ENCODE measurements around the gene CDK5R2.

CDK5R2 gene

DNA sequence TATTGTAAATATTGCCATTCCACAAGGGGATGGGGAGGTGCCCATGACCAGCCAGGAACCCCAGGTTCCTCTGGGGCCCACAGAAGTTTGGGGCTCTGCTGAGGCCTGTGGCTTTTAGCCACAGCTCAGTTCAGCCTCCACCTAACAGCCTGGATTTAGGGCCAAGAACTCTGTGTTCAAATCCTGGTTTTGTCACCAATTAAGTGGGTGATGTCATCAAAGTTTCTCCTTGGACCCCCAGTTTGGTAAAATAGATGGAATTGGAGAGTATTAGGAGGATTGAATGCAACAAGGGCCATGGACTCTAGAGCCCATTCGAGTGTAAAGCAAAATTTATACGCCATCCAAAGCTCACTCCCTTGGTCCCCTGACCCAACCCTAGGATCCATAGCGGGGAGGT, 28.7 kb downstream of the CDK5R2 start:
- DNase-seq (ENCODE audit: low read depth in 2 of 2): no peak

DNA sequence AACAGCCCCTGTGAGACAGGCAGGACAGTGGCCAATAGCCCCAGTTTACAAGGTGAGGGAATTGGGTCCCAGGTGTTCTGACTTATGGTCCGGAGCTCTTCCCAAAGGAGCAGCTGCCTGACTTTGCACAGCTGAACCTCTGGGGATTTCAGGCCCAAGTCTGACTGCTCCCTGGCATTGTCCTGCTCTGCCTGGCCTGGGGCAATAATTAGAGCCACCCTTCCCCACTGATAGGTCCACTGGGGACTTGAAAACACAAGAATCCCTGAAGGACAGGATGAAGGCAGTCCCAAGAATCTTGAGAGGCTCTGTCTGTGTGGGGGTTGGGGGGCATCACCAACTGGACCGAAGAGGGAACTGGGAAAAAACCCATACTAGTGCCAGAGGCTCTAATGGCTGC, 29.2 kb downstream of the CDK5R2 start:
- no peak for DNase-seq (ENCODE audit: low read depth in 2 of 2)

DNA sequence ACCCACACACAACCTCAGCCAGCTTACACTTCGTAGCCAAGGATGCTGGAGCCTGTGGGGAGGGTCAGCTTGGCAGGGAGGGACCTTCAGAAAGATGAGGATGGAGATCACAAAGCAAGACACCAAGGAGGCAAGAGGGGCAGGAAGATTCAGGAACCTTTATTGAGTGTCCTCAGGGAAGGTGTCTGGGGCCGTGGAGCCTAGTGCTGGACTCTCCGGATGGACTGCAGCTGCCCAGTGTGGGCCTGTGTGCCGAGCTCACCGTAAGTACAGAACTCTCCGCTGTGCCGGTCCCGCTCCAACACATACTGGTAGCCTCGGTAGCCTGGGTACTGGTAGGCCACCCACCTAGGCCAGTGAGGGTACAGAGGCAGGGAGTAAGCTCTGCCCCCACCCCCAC, 30.6 kb downstream of the CDK5R2 start:
- DNase-seq (ENCODE audit: low read depth in 2 of 2): no peak

DNA sequence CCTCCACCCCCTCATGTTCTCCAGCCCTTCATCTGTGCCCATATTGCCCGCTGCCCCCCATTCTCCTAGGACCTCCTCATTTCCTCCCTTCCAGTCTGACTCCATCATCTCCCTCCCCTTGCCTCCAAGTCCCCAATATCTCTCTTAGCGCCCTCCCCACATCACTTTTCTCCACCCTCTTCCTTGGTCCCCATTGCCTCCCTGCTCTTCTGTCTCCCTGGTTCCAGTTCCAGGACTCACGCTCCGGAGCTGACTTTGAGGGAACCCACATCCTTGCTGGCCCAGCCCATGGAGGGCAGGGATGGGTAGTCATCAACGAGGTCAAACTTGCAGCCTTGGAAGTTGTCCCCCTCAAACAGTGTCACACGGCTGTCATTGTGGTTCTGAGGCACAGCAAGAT, 31.1 kb downstream of the CDK5R2 start:
- no peak for DNase-seq (ENCODE audit: low read depth in 2 of 2)

DNA sequence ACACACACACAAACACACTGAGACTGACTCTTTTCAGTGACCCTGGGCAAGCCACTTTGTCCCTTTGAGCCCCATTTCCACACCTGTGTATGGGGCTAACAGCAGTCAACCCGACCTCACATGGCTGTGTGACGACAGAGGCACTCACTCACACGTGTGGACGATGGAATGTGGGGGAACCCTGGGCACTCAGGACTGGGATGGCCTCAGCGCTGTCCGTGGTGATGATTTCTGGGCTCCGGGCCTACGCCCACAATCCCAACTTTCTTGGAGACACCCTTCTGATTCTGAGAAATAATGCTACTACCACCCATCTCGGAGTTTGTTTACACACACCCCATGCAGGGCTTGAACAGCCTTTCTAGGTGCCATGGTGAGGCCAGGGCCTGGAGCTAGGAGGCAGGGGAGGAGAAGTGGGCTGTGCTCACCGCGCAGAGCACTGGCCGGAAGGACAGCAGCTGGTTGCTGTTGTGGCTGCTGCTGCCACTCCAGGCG, 32.3 kb downstream of the CDK5R2 start:
- DNase-seq (ENCODE audit: low read depth in 2 of 2): no peak

DNA sequence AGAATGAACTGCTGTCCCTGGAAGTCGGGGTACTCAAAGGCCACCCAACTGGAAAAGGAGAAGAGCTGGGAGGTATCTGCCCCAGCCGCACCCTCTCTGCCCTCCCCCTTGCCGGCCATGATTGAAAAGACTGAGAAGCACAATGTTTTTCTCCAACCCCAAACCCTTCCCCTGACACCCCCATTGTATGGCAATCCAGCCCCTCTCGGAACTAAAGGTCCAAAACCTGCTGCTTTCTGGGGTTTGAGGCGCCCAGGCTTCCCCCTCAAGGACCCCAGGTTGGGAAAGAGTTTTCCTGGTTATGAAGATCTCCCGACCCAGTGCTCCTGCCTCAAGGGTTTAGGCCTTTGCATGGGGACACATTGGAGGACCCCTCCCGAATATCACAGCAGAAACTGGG, 32.7 kb downstream of the CDK5R2 start:
- DNase-seq (ENCODE audit: low read depth in 2 of 2): no peak

DNA sequence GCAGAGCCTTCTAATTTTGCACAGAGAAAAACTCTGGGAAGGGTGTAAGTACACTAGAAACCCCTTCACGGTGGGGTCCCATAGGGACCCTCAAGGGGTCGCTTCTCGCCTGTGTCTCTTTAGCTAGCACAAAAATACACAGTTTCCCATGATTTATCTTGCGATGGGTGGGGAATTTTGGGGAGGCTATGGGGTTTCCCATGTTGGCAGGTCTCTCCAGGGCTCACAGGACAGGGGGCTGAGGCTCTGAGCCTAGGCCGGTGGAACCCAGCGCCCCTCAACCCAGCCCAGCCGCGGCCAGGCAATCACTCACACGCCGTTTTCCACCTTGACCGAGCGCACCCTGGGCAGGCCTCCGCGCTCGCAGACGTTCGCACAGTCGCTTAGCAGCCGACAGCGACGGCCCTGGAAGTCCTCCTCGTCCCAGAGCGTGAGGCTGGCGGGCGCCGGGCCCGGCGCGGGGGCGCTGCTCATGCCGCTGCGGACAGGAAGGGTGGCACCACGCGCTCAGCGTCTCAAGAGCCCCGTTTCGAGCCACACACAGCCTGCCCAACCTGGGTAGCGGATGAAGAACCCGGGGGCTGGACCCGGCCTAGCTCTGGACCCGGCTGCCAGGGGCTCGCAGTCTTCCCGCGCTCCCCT, 33.4 kb downstream of the CDK5R2 start:
- DNase-seq (ENCODE audit: low read depth in 2 of 2): no peak

DNA sequence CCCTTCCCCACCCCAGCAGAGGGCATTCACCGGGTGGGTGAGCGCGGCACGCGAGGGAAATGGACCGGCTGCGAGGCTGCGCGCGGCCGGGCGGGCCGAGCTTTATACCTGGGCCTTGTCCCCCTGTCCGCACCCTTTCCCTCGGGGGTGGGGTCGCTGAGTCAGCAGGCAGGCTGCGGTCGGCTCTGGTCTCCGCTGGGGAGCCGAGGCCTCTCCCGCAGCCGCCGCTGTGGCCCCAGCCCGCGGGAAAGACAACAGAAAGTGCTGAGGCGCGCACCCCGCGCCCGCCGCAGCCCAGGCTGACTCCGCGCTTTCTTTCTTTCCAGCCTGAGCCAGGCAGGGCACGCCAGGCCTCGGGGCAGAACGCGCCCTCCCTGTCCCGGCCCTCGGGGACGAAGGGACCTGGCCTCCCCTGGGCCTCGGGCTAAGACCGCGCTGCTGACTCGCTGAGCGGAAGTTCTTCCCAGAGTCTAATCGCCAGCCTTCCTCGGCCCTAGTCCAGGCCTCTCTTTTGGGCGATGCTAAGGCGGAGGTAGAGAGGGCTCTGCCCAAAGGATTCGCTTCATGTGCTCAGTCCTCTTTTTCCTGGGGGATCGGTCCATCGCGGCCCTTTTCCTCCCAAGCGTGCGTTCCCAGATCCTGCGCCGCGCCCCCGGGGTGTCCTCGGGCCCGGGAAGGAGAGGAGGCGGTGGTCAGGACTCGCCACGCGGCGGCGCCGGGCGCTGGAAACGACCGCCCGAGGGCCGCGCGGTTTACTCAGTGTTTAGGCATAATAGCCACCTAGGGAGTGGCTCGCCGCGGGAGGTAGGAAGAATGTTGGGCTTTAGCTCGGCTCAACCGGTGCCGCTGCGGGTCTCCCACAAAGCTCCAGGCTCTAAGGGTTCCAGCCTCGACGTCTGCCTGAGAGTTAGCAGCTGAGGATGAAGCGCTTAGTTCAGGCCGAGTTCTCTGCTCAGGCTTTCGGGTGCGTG, 34.2 kb downstream of the CDK5R2 start, which contains the start of gene CRYBA2:
Gene CRYBA2, minus strand, starts transcription at position 78 of the 971 bp plus-strand sequence. CDS start 246 bp downstream, outside the sequence.
- no peak for DNase-seq (ENCODE audit: low read depth in 2 of 2)

DNA sequence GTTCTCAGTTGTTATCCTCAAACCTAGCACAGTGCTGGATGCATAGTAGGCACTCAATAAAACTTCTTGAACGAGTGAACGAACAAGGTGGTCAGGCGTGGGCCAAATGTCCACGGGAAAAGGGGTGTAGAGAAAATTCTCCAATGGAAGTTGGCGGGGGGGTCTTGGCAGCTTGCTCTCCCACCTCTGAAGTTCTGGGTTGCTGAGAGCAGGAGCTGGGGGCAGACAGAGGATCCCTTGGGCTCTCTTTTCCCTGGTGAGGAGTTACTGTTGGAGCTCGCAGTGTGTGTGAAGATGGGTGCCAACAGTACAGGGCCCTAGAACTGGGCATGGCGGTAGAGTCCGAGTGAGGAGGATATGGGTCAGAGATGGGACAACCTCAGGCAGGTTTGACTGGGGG, 36.1 kb downstream of the CDK5R2 start:
- DNase-seq (ENCODE audit: low read depth in 2 of 2): no peak

DNA sequence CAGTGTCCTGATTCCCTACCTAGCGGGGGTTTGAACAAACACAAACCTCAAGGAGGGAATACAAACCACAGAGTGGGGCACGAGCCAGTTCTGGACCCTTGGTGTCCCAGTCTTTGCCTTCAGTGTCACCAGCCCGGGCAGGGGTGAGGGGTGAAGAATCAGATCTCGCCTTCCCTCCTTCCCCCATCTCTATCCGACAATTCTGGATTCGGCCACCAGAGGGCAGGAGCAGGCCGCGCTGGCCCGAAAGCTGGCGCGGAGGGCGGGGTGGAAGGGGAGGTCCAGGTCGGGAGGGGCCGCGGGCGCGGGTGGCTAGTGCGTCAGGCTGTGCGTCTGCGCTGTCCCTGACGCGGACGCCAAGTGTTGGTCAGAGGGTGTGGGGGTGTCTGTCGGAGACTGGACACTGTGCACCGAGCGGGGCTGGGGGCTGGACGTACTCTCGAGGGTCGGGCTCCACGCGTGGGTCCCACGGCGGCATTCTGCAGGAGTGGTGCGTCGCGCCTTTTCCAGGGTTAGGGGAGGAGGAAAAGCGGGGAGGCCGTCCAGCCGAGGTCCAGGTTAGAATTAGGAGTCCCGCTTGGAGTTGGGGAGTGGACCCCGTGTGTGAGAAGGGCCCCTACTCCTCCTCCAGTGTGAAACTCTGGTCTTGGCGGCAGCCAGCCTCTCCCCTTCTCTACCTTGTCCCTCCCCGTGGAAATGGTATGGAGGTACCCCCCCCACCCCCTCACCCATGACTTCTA, 36.7 kb downstream of the CDK5R2 start:
- DNase-seq (ENCODE audit: low read depth in 2 of 2): peak; percentile 57 to 83

DNA sequence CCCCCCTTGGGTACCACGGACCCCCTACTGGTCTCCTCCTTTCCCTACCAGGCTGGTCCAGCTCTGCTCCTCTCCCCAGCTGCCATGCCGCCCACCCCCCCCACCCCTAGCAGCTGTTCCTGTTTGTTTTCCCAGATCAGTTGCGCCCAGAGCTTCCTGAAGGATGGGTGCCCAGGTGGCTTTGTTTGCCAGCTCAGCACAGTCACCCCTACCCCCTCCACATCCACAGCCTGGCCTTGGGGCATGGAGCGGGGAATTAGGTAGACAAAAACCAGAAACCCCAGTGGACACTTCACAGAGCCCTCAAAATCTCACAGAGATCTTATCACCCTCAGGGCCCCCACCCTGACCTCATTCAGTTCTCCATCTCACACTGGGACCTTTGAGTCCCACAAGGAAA, 37.5 kb downstream of the CDK5R2 start:
- no peak for DNase-seq (ENCODE audit: low read depth in 2 of 2)

DNA sequence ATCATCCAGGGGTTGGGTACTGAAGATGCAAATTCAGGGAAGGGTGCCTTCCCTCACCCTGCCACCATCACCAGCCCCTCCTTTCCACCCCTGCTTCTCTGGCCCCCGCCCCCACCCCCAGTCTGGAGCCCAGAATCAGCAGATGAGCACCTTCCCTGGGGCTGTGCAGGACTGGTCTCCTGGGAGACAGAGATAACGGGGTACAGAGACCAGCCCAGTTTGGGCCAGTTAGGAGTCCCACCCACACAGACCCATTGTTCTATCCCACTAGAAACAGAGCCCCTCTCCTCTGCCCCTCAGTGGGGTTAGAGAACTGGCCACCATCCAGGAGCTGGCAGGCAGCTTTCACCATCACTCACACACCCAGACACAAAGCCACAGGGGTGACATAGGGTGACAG, 38.3 kb downstream of the CDK5R2 start:
- DNase-seq (ENCODE audit: low read depth in 2 of 2): no peak

DNA sequence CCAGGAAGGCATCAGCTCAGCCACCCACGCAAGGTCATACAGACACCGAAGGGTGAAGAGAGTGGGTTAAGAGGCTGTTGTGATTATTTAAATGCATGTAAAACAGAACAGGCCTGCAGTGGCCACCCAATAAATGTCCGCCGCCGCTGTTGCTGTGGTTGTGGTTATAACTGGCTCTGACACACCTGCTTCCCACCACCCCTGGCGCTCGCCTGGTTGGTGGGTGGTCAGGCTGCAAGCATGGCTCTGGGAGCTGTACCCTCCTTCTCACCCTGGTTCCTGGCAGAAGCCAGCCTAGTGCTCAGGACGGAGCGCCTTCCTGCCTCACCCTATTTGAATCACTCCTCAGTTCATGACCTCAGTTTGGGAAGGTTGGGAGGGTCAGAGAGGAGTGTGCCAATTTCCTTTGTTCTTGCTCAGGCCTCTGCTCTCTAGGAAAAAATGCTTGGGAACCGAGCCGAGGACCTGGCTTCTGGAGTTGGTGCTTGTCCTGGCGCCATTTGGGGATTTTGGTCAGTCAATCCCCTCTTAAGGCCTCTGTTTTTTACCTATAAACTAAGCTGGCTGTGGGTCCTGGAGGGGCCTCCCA, 39.0 kb downstream of the CDK5R2 start:
- DNase-seq (ENCODE audit: low read depth in 2 of 2): no peak

DNA sequence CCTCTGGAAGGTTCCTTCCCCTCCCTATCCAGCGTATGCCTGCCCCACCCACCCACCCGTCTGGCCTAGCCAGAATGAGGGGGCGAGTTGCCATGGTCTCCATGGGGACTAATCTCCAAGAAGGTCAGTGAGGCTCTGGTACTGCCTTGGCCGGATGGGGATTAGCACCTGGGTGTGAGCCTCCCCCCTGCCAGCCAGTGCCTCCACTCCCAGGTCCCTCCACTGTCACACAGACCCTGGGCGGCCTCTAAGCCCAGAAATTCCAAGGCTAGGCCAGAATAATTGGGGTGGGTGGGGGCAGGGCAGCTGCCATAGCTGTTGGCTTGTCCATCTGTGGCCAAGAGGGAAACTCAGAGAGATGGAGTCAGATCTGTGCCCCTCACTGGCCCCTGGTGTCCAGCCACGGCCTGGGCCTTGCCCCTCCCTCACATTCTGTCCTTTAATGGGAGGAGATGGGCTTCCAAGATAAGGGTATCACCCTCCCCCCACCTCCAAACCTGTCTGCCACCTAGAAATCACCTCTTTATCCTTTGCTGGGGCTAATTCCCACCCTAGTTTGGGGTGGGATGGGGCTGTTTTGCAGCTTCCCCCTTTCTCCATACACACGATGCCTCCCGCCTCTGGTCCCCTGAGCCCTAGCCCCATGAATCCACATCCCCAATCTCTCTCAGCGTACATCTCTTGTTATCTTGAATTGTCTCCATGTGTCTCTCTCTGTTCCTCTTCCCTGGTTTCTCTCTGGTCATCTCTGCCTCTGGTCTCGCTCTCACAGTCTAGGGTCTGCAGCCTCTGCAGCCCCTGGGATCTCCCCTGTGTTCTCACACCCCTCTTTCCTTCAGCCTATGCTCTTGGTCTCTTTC, 39.8 kb downstream of the CDK5R2 start:
- DNase-seq (ENCODE audit: low read depth in 2 of 2): no peak

DNA sequence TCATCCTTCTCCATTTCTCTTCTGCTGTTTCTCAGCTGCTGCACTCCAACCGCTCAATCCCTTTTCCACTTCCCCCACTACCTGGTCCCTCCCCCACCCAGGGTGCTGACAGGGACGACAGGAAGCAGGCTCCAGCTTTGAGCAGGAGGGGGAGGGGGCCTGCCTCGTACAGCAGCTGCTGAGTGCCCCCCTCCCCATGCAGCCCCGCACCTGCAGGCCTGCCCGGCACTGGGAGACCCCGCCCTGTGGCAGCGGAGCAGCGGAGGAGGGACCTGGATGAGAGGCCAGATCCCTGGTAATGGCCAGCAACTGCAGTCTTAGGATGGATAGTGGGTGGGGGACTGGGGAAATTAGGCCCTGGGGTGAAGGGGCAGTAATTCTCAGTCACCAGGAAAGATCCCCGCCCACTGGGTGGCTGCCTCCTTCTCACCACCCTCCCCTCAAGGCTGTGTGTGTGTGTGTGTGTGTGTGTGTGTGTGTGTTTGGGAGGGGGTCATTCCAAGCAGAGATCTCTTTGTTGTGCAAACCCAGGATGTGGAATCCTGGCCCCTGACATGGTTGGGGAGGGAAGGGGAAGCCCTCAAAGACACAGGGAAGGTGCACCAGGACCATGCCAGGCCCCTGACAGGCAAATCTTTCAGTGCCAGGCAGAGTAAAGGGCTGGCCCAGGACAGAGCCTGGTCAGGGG, 40.6 kb downstream of the CDK5R2 start:
- no peak for DNase-seq (ENCODE audit: low read depth in 2 of 2)

DNA sequence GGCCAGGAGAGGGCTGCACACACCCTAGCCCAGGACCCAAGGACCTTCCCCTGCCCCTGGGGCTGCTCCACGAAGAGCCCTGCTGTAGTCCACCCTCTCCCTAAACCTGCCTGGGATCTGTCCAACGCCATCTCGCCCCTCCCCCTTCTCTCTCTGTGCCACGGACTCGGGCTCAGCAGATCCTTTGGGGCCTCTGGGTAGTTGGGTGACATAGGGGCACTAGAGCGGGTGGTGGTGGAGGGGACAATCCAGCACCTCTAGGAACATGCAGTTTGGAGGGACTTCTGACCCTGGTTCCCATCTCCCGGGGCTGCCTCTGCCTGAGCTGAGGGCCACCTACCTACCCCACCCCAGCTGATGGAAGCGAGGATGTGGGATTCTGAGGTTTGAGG, 41.1 kb downstream of the CDK5R2 start:
- DNase-seq (ENCODE audit: low read depth in 2 of 2): no peak

DNA sequence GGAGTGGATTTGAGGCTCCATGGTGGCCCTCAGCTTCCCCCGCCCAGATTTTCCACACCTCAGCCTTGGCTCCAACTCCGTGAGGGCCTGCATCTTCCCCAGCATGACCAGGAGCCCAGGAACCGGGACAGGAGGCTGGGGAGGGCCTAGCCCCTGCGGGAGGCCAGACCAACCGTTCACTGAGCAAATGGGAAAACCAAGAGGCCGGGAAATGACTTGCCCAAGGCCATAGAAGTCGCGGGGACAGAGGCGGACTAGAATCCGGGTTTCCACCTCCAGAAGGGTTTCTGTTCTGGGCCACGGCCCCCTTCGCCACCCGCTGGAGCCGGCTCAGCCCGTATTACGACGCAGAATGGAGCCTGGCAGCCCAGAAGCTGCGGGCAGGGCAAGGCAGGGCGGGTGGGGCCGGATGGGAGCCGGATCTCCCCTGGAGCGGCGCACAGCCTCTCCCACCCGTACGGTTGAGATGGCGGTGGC, 41.7 kb downstream of the CDK5R2 start:
- no peak for DNase-seq (ENCODE audit: low read depth in 2 of 2)

DNA sequence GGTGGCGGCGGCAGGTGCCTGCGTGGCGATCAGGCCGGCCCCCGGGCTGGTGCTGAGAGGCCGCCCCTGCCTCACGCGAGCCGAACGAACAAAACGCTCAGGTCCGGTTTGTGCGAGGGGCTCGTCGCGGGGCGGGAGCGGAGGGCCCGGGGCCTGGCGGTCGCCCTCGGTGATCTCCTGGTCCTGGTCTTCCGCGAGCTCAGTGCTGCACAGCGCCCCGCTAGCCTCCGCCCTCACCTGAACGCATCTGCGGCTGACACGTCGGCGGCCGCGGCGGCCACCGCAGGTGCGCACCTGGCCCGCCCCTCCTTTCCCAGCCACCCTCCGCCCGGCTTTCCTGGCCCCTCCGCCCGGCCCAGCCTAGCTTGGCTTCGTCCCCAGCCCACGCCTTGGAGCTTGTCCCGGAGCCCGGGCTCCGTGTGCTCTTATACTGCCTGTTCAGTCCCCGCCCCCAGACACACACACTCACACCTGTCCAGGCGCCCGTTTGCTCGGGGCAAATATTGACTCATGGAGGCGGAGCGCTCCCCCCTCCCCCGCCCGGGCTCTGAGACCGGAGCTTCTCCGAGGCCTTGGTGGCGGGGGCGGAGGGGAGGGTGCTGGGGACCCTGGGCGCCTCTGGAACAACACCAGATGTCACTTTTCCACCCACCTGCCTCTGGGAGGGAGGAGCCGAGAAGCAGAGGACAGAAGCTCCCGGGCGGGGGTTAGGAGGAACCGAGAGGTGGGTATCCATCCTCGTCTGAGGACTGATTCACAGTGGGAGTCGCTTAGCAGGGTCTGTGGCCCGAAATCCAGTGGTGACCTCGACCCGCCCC, 42.3 kb downstream of the CDK5R2 start:
- DNase-seq (ENCODE audit: low read depth in 2 of 2): peak in 1 of 2 experiments; percentile 32

Measured in stimulated activated CD4-positive, alpha-beta T cell treated with anti-CD3 and anti-CD28 coated beads, Interleukin-12 subunit alpha, Interleukin-12 subunit beta, amount 100 ng/mL, for 24 hours (primary cell).